ENCODE results near the gene PAM. TPM values are rescaled to one million over a fixed set of nuclear protein-coding genes. Genes with fewer than 3 reads are reported as not detected.

Gene PAM
- total RNA-seq, 1 donor from 2014 or later = 136 TPM

DNA sequence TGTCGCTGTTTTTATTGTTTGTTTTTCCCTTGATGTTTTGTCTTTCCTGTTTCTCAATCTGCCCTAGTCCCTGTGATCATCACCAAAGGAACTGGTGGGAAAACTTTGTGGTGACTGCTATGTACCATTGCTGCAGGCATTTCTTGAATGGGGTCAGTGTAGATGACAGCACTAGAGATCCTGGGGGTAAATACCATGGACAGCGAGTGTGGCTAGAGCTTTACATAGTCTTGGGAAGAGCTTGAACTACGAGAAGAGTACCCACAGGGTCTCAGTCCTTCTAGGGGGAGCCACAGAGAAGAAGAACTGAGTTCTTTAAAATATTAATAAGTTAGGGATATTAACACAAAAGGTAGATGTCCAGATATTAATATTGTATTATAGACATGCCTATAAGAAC lies 138.8 kb downstream of the PAM start:
- no peaks in the 10 kb centered on the region for H3K9me3 ChIP-seq
- no peak overlapping the region for H3K27ac ChIP-seq
- peaks cover 14% of the 10 kb centered on the region for H3K4me1 ChIP-seq
- no peaks in the 10 kb centered on the region for H3K27me3 ChIP-seq
- H3K36me3 ChIP-seq = no peaks in the 10 kb centered on the region
- no peak for DNase-seq (ENCODE audit: extremely low spot score in 2 of 2)
- intact Hi-C loops (cut with DNase I) = no loop called here
- TF ChIP-seq POLR2A (IDR thresholded peaks at IDR 0.05) (no peak), POLR2AphosphoS5 (IDR thresholded peaks at IDR 0.05; ENCODE audit: insufficient read depth in 1 of 2, low read depth in 1 of 2) (no peak)
- TF ChIP-seq, protein P1, sequence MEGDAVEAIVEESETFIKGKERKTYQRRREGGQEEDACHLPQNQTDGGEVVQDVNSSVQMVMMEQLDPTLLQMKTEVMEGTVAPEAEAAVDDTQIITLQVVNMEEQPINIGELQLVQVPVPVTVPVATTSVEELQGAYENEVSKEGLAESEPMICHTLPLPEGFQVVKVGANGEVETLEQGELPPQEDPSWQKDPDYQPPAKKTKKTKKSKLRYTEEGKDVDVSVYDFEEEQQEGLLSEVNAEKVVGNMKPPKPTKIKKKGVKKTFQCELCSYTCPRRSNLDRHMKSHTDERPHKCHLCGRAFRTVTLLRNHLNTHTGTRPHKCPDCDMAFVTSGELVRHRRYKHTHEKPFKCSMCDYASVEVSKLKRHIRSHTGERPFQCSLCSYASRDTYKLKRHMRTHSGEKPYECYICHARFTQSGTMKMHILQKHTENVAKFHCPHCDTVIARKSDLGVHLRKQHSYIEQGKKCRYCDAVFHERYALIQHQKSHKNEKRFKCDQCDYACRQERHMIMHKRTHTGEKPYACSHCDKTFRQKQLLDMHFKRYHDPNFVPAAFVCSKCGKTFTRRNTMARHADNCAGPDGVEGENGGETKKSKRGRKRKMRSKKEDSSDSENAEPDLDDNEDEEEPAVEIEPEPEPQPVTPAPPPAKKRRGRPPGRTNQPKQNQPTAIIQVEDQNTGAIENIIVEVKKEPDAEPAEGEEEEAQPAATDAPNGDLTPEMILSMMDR (IDR thresholded peaks at IDR 0.05) = no peak
- H3K4me3 ChIP-seq = no peak overlapping the region

DNA sequence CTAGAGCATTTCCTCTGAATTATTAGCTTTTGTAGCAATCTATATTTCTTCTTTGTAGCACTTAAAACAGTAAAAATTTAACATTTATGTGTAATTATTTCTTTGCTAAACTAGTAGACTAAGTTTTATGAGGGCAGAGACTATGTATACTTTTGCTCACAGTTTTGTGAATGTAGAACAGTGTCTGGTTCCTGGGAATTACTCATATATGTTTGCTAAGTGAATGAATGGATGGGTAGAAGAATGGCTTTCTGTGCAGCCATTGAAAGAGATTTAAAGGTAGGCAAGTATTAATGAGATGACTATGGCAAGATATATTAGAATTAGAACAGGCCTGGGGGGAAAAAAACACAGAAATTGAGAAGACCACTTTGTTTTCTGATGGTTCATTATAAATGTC lies 140.1 kb downstream of the PAM start:
- H3K27me3 ChIP-seq = no peaks in the 10 kb centered on the region
- H3K4me1 ChIP-seq = peaks cover 9% of the 10 kb centered on the region
- intact Hi-C loops (cut with DNase I) = no loop called here
- no peak overlapping the region for H3K27ac ChIP-seq
- H3K9me3 ChIP-seq = no peaks in the 10 kb centered on the region
- no peaks in the 10 kb centered on the region for H3K36me3 ChIP-seq
- H3K4me3 ChIP-seq = no peak overlapping the region
- no peak for DNase-seq (ENCODE audit: extremely low spot score in 2 of 2)
- no peak for TF ChIP-seq POLR2A (IDR thresholded peaks at IDR 0.05)
- TF ChIP-seq, protein P1 (IDR thresholded peaks at IDR 0.05) = no peak
- TF ChIP-seq POLR2AphosphoS5 (IDR thresholded peaks at IDR 0.05; ENCODE audit: insufficient read depth in 1 of 2, low read depth in 1 of 2) = no peak

DNA sequence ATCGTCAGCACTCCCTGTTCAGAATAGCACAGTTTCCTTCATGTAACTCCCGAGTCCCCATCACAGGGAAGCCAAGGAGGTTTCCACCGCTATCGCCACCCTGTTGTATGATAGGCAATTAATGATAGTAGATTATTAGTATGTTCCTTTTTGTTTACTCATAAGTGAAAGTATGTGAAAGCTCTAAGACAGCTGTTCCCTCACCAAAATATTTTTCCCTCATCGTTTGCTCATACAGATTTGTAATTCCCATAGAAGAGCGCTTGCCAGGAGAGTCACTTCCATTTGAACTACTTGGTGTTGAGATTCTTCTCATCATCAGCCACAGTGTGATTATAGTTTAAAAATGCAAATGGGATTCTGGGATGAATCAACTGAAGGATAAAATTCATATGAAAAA lies 140.9 kb downstream of the PAM start:
- TF ChIP-seq POLR2A (IDR thresholded peaks at IDR 0.05) (no peak), POLR2AphosphoS5 (IDR thresholded peaks at IDR 0.05; ENCODE audit: insufficient read depth in 1 of 2, low read depth in 1 of 2) (no peak)
- TF ChIP-seq, protein P1 (IDR thresholded peaks at IDR 0.05) = no peak
- Histone ChIP-seq H3K4me1 (peaks cover 9% of the 10 kb centered on the region), H3K4me3 (no peak overlapping the region), H3K27ac (no peak overlapping the region), H3K9me3 (no peaks in the 10 kb centered on the region), H3K36me3 (no peaks in the 10 kb centered on the region), H3K27me3 (no peaks in the 10 kb centered on the region)
- intact Hi-C loops (cut with DNase I) = no loop called here
- no peak for DNase-seq (ENCODE audit: extremely low spot score in 2 of 2)

- H3K4me3 ChIP-seq = no peak overlapping the region
- TF ChIP-seq POLR2A (IDR thresholded peaks at IDR 0.05) (no peak), POLR2AphosphoS5 (IDR thresholded peaks at IDR 0.05; ENCODE audit: insufficient read depth in 1 of 2, low read depth in 1 of 2) (no peak)
- TF ChIP-seq, protein P1 (IDR thresholded peaks at IDR 0.05) = no peak
- intact Hi-C loops (cut with DNase I) = no loop called here
- H3K36me3 ChIP-seq = no peaks in the 10 kb centered on the region
- no peak for DNase-seq (ENCODE audit: extremely low spot score in 2 of 2)
- H3K9me3 ChIP-seq = no peaks in the 10 kb centered on the region
- H3K27ac ChIP-seq = no peak overlapping the region
- H3K27me3 ChIP-seq = no peaks in the 10 kb centered on the region
- H3K4me1 ChIP-seq = no peaks in the 10 kb centered on the region
Measured at GRCh38 chr5:102901424-102902134, 146.5 kb downstream of the PAM start.

GRCh38 chr5:102902135-102902448 lies 147.0 kb downstream of the PAM start:
- H3K27ac ChIP-seq = no peak overlapping the region
- H3K36me3 ChIP-seq = no peaks in the 10 kb centered on the region
- intact Hi-C loops (cut with DNase I) = no loop called here
- H3K4me3 ChIP-seq = no peak overlapping the region
- no peaks in the 10 kb centered on the region for H3K9me3 ChIP-seq
- no peak for DNase-seq (ENCODE audit: extremely low spot score in 2 of 2)
- no peaks in the 10 kb centered on the region for H3K27me3 ChIP-seq
- no peaks in the 10 kb centered on the region for H3K4me1 ChIP-seq
- TF ChIP-seq POLR2A (IDR thresholded peaks at IDR 0.05) = no peak
- TF ChIP-seq, protein P1 (IDR thresholded peaks at IDR 0.05) = no peak
- no peak for TF ChIP-seq POLR2AphosphoS5 (IDR thresholded peaks at IDR 0.05; ENCODE audit: insufficient read depth in 1 of 2, low read depth in 1 of 2)
